Measurements from ENCODE around the gene ARHGAP6. TPM values are rescaled to one million over a fixed set of nuclear protein-coding genes. Genes with fewer than 3 reads are reported as not detected.

ARHGAP6 gene
- total RNA-seq, 1 experiment from 2014 or later, result 2.0 TPM

DNA sequence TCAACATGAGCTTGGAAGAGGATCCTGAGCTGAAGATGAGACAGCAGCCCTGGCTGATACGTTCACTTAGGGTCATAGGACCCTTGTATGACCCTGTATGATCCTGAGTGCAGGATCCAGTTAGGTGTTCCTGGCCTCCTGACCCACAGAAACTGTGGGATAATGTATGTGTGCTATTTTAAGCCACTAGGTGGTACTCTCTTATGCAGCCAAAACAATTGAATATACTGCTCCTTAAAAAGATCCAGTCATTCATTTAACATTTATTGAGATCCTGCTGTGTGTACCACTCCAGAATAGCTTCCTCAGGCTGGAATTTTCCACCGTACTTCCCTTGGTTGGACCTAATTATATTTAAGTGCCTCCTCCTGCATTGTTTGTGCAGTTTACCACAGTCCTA lies 205.4 kb downstream of the ARHGAP6 start:
- Histone ChIP-seq H3K27me3 (ENCODE audit: control insufficient read depth, insufficient read depth, low read length) (no peaks in the 10 kb centered on the region), H3K36me3 (replicated peaks; ENCODE audit: control insufficient read depth, insufficient read depth, low read length) (no peaks in the 10 kb centered on the region), H3K4me3 (ENCODE audit: insufficient read depth, low read depth, low read length) (no peak overlapping the region)
- DNase-seq, result peak; percentile 3

DNA sequence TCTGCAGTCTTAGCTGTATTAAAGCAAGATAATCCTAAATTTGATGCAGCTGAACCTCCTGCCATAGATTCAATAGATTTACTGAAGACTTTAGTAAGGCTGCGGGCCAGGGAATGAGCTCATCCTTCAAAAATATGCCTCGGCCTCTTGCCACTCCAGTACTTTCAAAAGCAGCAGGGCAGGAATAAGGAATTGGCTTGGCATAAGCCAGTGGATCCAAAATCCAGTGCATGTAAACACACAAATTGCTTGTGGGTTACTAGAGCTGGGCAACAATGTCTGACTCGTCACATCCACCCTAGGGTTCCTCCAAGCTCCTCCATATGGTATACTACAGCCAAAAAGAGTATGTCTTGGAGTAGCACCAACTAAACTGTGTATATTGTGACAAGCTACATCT lies 207.6 kb downstream of the ARHGAP6 start:
- H3K4me3 ChIP-seq (ENCODE audit: insufficient read depth, low read depth, low read length), result no peak overlapping the region
- DNase-seq, result no peak

DNA sequence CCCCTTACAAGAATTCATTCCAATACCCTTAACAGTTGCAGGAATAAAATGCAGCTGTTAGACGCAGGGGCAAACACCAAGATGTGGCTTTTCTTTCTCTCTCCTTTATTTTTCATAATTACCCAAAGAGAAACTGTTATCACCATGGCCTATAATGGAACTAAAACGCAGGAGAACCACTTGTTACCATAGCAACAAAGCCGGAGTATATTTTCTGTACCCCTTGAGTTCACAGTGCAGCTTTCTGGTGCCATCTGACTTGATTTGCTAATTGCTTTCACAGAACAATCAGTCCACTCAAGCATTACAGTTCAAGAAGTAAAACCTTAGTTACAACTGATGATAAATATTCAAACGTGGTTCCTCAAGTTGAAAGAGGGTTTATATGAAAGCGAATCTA lies 214.6 kb downstream of the ARHGAP6 start:
- Histone ChIP-seq H3K36me3 (replicated peaks; ENCODE audit: control insufficient read depth, insufficient read depth, low read length) (no peaks in the 10 kb centered on the region), H3K4me3 (ENCODE audit: insufficient read depth, low read depth, low read length) (no peak overlapping the region), H3K27me3 (ENCODE audit: control insufficient read depth, insufficient read depth, low read length) (no peaks in the 10 kb centered on the region)
- DNase-seq, result no peak

More for the DNA sequence above, 207.6 kb downstream of the ARHGAP6 start:
- Histone ChIP-seq H3K36me3 (replicated peaks; ENCODE audit: control insufficient read depth, insufficient read depth, low read length) (no peaks in the 10 kb centered on the region), H3K27me3 (ENCODE audit: control insufficient read depth, insufficient read depth, low read length) (no peaks in the 10 kb centered on the region)

DNA sequence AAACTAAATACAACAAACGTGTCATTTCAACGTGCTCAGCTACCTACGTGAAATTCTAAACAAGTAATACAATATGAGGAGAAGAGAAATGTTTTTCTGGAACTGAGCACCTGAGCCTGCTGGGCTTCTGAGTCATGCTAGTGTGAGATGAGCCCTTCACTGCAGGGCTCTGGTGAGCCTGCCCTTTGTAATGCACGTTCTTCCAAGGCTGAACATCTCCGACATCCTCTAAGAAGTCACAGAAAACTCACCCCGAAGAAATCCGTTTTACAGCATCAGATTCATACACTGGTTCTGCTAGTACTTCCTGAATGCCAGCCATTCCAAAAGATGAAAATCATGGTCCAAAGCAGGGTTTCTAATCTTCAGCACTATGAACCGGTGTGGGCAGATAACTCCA lies 215.4 kb downstream of the ARHGAP6 start:
- Histone ChIP-seq H3K27me3 (ENCODE audit: control insufficient read depth, insufficient read depth, low read length) (no peaks in the 10 kb centered on the region), H3K36me3 (replicated peaks; ENCODE audit: control insufficient read depth, insufficient read depth, low read length) (no peaks in the 10 kb centered on the region), H3K4me3 (ENCODE audit: insufficient read depth, low read depth, low read length) (no peak overlapping the region)
- no peak for DNase-seq

DNA sequence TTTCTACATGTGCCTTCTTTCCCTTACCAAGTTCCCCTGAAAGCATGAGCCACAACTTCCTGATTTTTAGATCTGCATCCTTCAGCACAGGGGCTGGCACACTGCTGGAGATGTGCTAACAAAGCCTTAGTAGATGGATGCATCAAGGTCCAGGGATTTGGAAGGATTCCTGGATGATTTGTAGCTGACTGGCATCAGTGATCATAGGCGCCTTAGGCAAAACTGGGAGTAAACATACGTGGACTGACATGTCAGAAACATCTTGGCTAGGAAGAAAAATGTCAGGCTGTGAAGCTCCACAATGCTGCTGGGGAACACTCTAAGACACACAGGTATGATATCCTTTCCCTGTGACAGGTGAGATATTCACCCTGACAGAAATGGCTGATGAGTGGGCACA lies 216.1 kb downstream of the ARHGAP6 start:
- no peak overlapping the region for H3K4me3 ChIP-seq (ENCODE audit: insufficient read depth, low read depth, low read length)
- H3K36me3 ChIP-seq (replicated peaks; ENCODE audit: control insufficient read depth, insufficient read depth, low read length), result no peaks in the 10 kb centered on the region
- DNase-seq, result no peak
- no peaks in the 10 kb centered on the region for H3K27me3 ChIP-seq (ENCODE audit: control insufficient read depth, insufficient read depth, low read length)

DNA sequence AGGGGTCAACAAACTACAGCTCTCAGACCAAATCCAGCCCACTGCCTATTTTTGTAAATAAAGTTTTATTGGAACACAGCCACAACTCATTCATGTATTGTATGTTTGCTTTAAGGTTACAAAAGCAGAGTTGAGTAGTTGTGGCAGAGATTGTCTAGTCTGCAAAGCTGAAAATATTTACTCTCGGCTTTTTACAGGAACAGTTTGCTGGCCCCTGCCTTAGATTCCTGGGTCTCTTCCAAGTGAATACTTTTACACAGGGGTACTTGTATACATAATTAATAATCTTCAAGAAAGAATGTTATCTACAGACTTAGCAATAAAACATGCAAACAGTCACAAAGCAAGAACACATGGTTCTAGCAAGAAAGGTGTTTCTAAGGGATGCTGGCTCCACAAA lies 218.3 kb downstream of the ARHGAP6 start:
- DNase-seq, result no peak
- H3K27me3 ChIP-seq (ENCODE audit: control insufficient read depth, insufficient read depth, low read length), result no peaks in the 10 kb centered on the region
- no peak overlapping the region for H3K4me3 ChIP-seq (ENCODE audit: insufficient read depth, low read depth, low read length)

DNA sequence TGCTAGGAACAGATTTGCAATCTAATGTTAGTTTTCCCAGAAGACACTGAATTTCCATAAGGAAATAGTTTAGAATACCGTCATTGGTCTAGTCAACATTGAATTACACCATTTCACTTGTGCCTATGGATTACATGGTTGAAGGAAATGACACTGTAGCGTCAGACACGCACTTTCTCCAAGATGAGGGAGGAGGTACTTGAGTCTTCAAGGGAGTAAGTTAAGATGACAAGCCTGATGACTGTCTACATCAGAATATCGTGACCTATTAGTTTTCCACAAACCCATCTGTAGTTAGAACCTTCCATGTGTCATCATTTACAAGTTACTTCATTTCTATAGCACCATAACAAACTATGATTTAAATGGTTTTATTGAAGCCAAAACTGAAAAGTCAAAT lies 218.8 kb downstream of the ARHGAP6 start:
- no peaks in the 10 kb centered on the region for H3K36me3 ChIP-seq (replicated peaks; ENCODE audit: control insufficient read depth, insufficient read depth, low read length)
- no peaks in the 10 kb centered on the region for H3K27me3 ChIP-seq (ENCODE audit: control insufficient read depth, insufficient read depth, low read length)
- H3K4me3 ChIP-seq (ENCODE audit: insufficient read depth, low read depth, low read length), result no peak overlapping the region
- DNase-seq, result no peak

More for the DNA sequence above, 218.3 kb downstream of the ARHGAP6 start:
- H3K36me3 ChIP-seq (replicated peaks; ENCODE audit: control insufficient read depth, insufficient read depth, low read length), result no peaks in the 10 kb centered on the region

DNA sequence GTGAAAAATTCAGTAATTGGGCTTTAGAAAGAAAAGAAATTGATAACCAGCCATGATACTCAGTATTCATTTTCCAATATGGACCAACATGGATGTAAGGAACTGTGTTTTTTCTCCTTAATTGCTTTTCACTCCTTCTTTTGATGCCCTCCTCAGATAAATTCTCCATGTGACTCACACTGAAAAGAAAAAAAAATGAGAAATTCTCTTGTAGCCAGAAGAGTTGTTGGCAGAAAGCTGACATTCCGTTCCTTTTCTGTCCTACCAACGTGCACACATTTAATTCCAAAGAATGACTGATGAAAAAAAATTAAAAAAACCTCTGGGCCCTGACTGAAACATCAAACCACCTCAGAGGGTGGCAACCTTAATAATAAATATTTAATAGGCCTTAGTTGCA lies 219.4 kb downstream of the ARHGAP6 start:
- Histone ChIP-seq H3K27me3 (ENCODE audit: control insufficient read depth, insufficient read depth, low read length) (no peaks in the 10 kb centered on the region), H3K36me3 (replicated peaks; ENCODE audit: control insufficient read depth, insufficient read depth, low read length) (no peaks in the 10 kb centered on the region), H3K4me3 (ENCODE audit: insufficient read depth, low read depth, low read length) (no peak overlapping the region)
- DNase-seq, result no peak

DNA sequence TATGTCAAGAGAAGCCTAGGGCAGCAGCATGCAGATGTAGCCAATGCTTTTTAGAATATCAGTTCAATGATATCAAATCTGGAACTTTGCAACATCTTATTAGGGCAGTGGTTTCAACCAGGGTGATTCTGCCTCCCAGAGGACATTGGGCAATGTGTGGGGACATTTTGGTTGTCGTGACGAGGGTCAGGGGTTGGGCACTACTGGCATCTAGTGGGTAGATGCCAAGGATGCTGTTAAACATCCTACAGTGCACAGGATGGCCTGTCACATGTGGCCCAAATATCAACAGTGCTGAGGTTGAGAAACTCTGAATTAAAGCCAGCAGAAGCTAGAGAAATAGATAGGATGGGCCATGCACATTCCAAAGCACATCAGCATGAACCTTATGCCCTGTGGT lies 220.2 kb downstream of the ARHGAP6 start:
- Histone ChIP-seq H3K36me3 (replicated peaks; ENCODE audit: control insufficient read depth, insufficient read depth, low read length) (no peaks in the 10 kb centered on the region), H3K27me3 (ENCODE audit: control insufficient read depth, insufficient read depth, low read length) (no peaks in the 10 kb centered on the region), H3K4me3 (ENCODE audit: insufficient read depth, low read depth, low read length) (no peak overlapping the region)
- no peak for DNase-seq

DNA sequence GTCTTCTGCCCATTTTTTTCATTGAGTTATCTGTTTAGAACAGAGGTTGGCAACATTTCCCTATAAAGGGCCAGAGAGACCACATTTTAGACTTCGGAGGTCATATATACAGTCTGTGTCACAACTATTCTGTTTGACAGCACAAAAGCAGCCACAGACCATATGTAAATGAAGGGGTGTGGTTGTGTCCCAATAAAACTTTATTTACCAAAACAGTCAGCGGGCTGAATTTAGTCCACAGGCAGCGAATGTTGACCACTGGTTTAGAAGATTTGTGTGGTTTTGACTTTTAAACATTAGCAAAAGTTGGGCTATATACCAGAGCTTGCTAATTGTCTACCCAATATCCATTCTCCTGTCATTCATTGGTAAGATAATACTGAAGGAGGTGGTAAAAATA lies 221.7 kb downstream of the ARHGAP6 start:
- no peak for DNase-seq
- Histone ChIP-seq H3K36me3 (replicated peaks; ENCODE audit: control insufficient read depth, insufficient read depth, low read length) (no peaks in the 10 kb centered on the region), H3K27me3 (ENCODE audit: control insufficient read depth, insufficient read depth, low read length) (no peaks in the 10 kb centered on the region), H3K4me3 (ENCODE audit: insufficient read depth, low read depth, low read length) (no peak overlapping the region)

DNA sequence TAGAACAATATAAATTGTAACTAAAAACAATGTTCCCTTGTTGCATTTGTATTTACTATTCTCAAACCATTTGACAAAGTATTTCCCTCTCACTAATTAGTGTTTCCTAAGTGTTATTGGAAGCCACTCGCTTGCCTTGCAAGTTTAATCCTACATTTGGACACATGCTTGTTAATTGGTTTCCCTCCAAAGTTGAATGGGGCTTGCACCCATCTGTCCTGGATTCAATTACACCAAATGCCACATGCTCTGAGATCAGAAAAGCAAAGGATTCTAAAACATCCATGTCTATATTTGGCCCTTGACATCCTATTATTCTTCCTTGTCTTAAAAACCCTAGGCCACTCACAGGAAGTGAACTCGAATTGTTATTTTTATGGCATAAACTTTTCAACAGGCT lies 225.9 kb downstream of the ARHGAP6 start:
- no peaks in the 10 kb centered on the region for H3K36me3 ChIP-seq (replicated peaks; ENCODE audit: control insufficient read depth, insufficient read depth, low read length)
- no peaks in the 10 kb centered on the region for H3K27me3 ChIP-seq (ENCODE audit: control insufficient read depth, insufficient read depth, low read length)
- H3K4me3 ChIP-seq (ENCODE audit: insufficient read depth, low read depth, low read length), result no peak overlapping the region
- no peak for DNase-seq

DNA sequence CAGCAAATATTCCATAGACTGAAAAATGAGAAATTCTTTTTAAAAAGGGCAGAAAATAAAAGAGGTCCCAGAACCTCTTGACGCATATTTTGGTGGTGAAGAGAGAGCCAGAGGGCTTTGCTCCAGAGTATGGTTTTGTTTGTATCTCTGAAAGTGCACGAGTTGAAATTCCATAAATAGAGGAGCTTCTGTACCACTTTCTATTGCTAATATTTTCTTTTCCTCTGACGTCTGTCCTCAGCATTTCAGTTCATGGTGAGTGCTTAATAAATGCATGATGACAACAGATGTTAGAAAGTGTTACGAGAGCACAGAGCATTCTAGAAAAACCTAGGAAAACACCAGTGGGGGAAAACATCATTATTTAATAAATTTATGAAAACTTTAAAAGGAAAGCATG lies 227.0 kb downstream of the ARHGAP6 start:
- Histone ChIP-seq H3K36me3 (replicated peaks; ENCODE audit: control insufficient read depth, insufficient read depth, low read length) (no peaks in the 10 kb centered on the region), H3K27me3 (ENCODE audit: control insufficient read depth, insufficient read depth, low read length) (no peaks in the 10 kb centered on the region), H3K4me3 (ENCODE audit: insufficient read depth, low read depth, low read length) (no peak overlapping the region)
- no peak for DNase-seq

DNA sequence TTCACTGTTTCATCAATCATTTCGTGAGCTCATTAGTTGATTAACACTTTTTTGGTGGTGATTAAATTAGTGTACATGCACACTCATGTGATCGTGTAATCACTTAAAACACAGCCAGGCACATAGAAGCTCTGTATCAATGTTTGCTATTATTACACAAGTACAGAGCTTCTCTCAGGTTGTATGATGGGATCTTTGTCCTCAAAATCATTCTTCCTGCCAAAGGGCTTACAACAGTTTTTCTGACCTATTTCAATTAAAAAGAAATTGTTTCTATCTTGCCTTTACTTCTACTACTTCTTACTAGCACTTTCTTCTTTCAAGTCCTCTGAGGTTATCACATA lies 227.4 kb downstream of the ARHGAP6 start:
- H3K36me3 ChIP-seq (replicated peaks; ENCODE audit: control insufficient read depth, insufficient read depth, low read length), result no peaks in the 10 kb centered on the region
- no peaks in the 10 kb centered on the region for H3K27me3 ChIP-seq (ENCODE audit: control insufficient read depth, insufficient read depth, low read length)
- DNase-seq, result no peak
- H3K4me3 ChIP-seq (ENCODE audit: insufficient read depth, low read depth, low read length), result no peak overlapping the region

DNA sequence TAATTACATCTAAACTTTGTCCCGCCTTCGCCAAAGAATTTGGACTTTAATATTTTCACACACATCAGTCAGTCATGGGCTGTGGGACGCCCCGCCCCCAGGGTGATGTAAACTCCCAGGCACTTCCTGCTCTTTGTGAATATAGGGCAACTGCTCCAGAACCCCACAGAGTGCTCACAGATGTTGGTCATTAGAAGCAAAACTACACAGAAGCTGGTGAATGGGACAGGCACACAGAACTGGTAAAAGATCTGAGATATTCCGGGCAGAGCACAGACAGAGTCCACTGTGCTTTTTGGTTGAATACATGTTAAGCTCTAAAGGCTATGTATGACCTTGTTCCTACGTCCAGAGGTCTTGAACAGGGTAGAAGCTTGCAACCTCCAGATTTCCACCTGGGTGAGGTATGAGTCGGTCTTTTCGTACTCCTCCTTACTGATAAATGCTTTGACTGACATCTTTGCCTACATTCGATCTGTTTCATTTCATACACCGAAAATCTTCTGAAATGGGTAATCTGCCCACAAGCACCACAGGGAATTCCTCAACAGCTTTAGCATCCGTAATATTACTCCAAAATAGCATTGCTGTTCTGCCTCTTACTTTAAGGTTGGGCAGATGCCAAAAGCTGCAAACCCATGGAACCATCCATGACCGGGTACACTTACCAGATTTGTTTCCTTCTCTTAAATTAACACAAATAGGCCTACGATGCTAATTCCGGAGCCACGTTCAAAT lies 227.9 kb downstream of the ARHGAP6 start:
- no peak for DNase-seq
- Histone ChIP-seq H3K36me3 (replicated peaks; ENCODE audit: control insufficient read depth, insufficient read depth, low read length) (no peaks in the 10 kb centered on the region), H3K4me3 (ENCODE audit: insufficient read depth, low read depth, low read length) (no peak overlapping the region), H3K27me3 (ENCODE audit: control insufficient read depth, insufficient read depth, low read length) (no peaks in the 10 kb centered on the region)

DNA sequence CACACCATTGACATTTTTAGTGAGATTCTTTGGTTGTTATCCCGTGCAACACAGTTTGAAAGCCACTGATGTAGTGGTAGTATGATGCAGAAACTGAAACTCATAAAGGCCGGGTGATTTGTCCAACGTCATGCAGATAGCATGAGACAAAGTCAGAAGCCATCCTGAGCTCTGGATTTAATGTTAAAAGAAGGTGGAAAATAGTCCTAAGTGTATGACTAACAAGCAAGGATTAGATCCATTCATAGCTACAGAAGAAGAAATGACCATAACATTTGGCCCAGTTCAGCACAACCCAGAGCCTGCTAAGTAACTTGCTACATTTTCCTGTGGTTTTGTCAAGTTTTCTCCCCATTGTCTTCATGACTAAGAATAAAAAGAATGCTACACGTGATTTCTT lies 230.2 kb downstream of the ARHGAP6 start:
- Histone ChIP-seq H3K27me3 (ENCODE audit: control insufficient read depth, insufficient read depth, low read length) (no peaks in the 10 kb centered on the region), H3K4me3 (ENCODE audit: insufficient read depth, low read depth, low read length) (no peak overlapping the region), H3K36me3 (replicated peaks; ENCODE audit: control insufficient read depth, insufficient read depth, low read length) (no peaks in the 10 kb centered on the region)
- DNase-seq, result no peak

DNA sequence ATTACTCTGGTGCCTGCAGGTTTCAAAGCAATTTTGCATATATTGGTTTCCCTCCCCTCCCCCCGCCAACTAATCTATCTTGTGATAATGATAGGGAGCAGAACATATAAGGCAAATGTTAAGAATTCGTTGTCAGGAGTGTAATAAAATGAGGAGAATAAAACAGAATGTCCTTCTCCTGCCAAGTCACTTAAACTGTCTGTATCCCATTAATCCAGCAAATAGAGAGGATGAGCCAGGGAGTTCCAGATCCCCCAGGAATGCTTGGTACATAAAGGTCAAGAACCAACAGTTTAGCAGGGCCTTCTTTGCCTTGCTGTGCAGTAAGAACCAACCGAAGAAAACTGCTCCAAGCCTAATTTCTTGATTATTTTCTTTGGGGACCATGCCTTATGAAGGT lies 231.1 kb downstream of the ARHGAP6 start:
- DNase-seq, result no peak
- H3K36me3 ChIP-seq (replicated peaks; ENCODE audit: control insufficient read depth, insufficient read depth, low read length), result no peaks in the 10 kb centered on the region
- H3K27me3 ChIP-seq (ENCODE audit: control insufficient read depth, insufficient read depth, low read length), result no peaks in the 10 kb centered on the region
- no peak overlapping the region for H3K4me3 ChIP-seq (ENCODE audit: insufficient read depth, low read depth, low read length)
